ENCODE results near the gene SIN3B. TPM values are rescaled to one million over a fixed set of nuclear protein-coding genes. Genes with fewer than 3 reads are reported as not detected.

Gene SIN3B
- polyA plus RNA-seq, 2 of the 4 experiments (the other 2 are of a cell fraction): 12.2 to 21.3 TPM

GRCh38 chr19:16883522-16883921 lies 54.3 kb downstream of the SIN3B start:
- 12% methylated on average over 2 of the region's 3 CpGs for WGBS (ENCODE audit: missing lambda C conversion rate)
- H3K4me3 ChIP-seq: no peak overlapping the region
- TF ChIP-seq CHD4 (IDR thresholded peaks at IDR 0.05; ENCODE audit: borderline replicate concordance) (no peak), HOXA7 (CRISPR knock-in tag; IDR thresholded peaks at IDR 0.05) (no peak), ZC3H11A (IDR thresholded peaks at IDR 0.05) (no peak), FOXS1 (CRISPR knock-in tag; IDR thresholded peaks at IDR 0.05) (no peak), RNF2 (IDR thresholded peaks at IDR 0.05; ENCODE audit: borderline replicate concordance, low read depth) (no peak), EHF (CRISPR knock-in tag; IDR thresholded peaks at IDR 0.05) (no peak), MYC (IDR thresholded peaks at IDR 0.05; ENCODE audit: borderline replicate concordance, low read length) (no peak), POLR2AphosphoS2 (conservative IDR thresholded peaks at IDR 0.05; ENCODE audit: low read length) (no peak), ZNF302 (CRISPR knock-in tag; IDR thresholded peaks at IDR 0.05) (no peak), E2F6 (IDR thresholded peaks at IDR 0.05; ENCODE audit: borderline replicate concordance, low read depth) (no peak), MAZ (IDR thresholded peaks at IDR 0.05; ENCODE audit: borderline replicate concordance, low read depth, low read length) (no peak), RCOR1 (IDR thresholded peaks at IDR 0.05; ENCODE audit: low read depth, low read length) (no peak), RARB (CRISPR knock-in tag; IDR thresholded peaks at IDR 0.05) (no peak), RFX5 (IDR thresholded peaks at IDR 0.05) (no peak), ELK1 (IDR thresholded peaks at IDR 0.05; ENCODE audit: low read depth, low read length) (no peak), POLR2A (IDR thresholded peaks at IDR 0.05; ENCODE audit: low read length) (no peak), MAX (IDR thresholded peaks at IDR 0.05) (no peak), PBX3 (IDR thresholded peaks at IDR 0.05) (no peak), ESRRA (IDR thresholded peaks at IDR 0.05; ENCODE audit: borderline replicate concordance, low read length) (no peak), ZSCAN20 (CRISPR knock-in tag; IDR thresholded peaks at IDR 0.05) (no peak)
- DNase-seq (ENCODE audit: low read depth in 1 of 2, low spot score in 1 of 2) (no peak), ATAC-seq (no peak), FAIRE-seq (no peak)
- ChIA-PET POLR2A (no interaction called here), CTCF (no interaction called here)
- H3K9me3 ChIP-seq: peaks cover 28% of the 10 kb centered on the region
- H3K4me2 ChIP-seq: no peak overlapping the region
- H3K27ac ChIP-seq: no peak overlapping the region
- H3K4me1 ChIP-seq: no peaks in the 10 kb centered on the region

GRCh38 chr19:16885166-16885565 lies 56.0 kb downstream of the SIN3B start:
- no peak for FAIRE-seq
- no peak for DNase-seq (ENCODE audit: low read depth in 1 of 2, low spot score in 1 of 2)
- no peak for ATAC-seq
- Histone ChIP-seq H3K4me1 (no peaks in the 10 kb centered on the region), H3K4me3 (no peak overlapping the region), H3K4me2 (no peak overlapping the region), H3K9me3 (peaks cover 28% of the 10 kb centered on the region), H3K27ac (no peak overlapping the region)
- ChIA-PET CTCF (no interaction called here), POLR2A (interaction anchor here (0.6 kb wide), 1 partner anchor 104 kb away, joined by 5 read pairs; no protein-coding TSS in a partner anchor)
- TF ChIP-seq EP300 (IDR thresholded peaks at IDR 0.05) (no peak), POLR2A (IDR thresholded peaks at IDR 0.05; ENCODE audit: low read length) (no peak), MAX (IDR thresholded peaks at IDR 0.05) (no peak), RARB (CRISPR knock-in tag; IDR thresholded peaks at IDR 0.05) (no peak), CHD2 (IDR thresholded peaks at IDR 0.05; ENCODE audit: low read length, partially characterized antibody) (no peak), FOSL2 (IDR thresholded peaks at IDR 0.05) (no peak), FOSL2 (CRISPR knock-in tag; IDR thresholded peaks at IDR 0.05) (no peak), RNF2 (IDR thresholded peaks at IDR 0.05; ENCODE audit: borderline replicate concordance, low read depth) (no peak), MAZ (IDR thresholded peaks at IDR 0.05; ENCODE audit: borderline replicate concordance, low read depth, low read length) (no peak), ZFP36 (IDR thresholded peaks at IDR 0.05; ENCODE audit: borderline replicate concordance, partially characterized antibody) (no peak), KDM1A (IDR thresholded peaks at IDR 0.05; ENCODE audit: low read depth) (no peak), CTCF (IDR thresholded peaks at IDR 0.05) (no peak), POLR2AphosphoS2 (conservative IDR thresholded peaks at IDR 0.05; ENCODE audit: low read length) (no peak), HOXB5 (CRISPR knock-in tag; IDR thresholded peaks at IDR 0.05) (no peak)
- WGBS (ENCODE audit: missing lambda C conversion rate): 35% methylated on average over 5 of the region's 5 CpGs
